GM21717 (cell line): ENCODE data around the gene HCRT.
"Not testable (repeated sequence)": the region's sequence is repeated elsewhere in the genome, so short reads cannot be mapped to it uniquely, and the experiment has no call there.

Source experiments
- ATAC-seq: cut with Tn5 transposase; IDR thresholded peaks from one replicate; pipeline ENCODE4 v1.9.1; 2021; ENCODE audit warnings: mild to moderate bottlenecking, moderate library complexity; ENCODE audit not compliant: unreplicated experiment

The HCRT gene

GRCh38 chr17:42184713-42185620 is at the start of gene HCRT:
Gene HCRT (minus strand): TSS chr17:42185452. CDS start chr17:42185365, 87 bp downstream.
- no peak for ATAC-seq

DNA sequence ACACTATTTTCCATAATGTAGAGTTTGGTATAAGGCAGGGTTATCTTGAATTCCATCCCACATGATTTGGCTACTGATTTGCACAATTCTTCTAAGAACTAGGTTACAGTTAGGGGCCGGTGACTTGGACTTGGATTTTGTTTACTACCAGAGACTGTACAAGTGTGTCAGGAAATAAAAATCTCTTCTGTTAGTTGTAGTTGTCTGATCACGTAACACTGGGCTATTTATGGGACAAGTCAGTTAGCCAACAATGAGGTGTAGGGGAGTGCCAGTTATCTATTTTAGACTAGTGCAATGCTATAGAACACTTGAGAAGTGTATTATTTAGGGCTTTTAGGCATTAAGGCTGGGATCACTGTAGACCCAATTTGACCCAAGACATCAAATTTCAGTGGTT is 48.7 kb upstream of the HCRT start:
- no peak for ATAC-seq

DNA sequence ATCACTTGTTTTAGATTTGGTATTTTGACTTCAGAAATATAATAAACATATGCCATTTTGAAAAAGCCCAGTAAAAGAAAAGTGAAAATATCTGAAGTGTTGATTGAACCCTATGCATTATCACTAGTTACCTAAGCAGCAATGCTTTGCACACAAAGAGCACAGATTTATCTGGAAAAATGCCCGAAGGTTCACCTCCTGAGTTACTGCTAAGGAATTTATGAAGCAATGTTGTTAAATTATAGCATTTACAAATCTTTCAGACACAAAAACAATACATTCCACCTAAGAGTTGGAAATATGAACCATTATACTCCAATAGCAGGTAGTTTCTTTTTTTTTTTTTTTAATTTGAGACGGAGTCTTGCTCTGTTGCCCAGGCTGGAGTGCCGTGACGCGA is 47.9 kb upstream of the HCRT start:
- no peak for ATAC-seq

DNA sequence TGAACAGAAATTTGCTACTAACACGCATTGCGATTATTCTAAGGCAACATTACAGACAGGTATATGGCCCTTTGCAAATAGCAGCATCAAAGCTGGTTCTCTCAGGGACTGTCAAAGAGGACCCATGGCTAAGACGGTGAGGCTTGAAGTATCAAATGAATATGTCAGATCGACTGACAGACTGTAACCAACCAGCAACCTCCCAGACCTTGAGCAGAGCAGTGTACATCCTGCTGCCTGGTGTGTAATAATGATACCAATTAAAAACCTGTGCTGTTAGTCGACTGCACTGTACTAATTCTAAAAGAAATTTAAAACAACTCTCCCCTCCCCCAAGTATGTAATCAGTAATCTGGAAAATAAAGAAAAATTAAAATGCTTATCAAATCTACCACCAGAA is 45.0 kb upstream of the HCRT start:
- no peak for ATAC-seq

- no peak for ATAC-seq
Observed at GRCh38 chr17:42227849-42228700, 42.8 kb upstream of the HCRT start.

GRCh38 chr17:42225646-42226045 is 40.4 kb upstream of the HCRT start:
- ATAC-seq: no peak

DNA sequence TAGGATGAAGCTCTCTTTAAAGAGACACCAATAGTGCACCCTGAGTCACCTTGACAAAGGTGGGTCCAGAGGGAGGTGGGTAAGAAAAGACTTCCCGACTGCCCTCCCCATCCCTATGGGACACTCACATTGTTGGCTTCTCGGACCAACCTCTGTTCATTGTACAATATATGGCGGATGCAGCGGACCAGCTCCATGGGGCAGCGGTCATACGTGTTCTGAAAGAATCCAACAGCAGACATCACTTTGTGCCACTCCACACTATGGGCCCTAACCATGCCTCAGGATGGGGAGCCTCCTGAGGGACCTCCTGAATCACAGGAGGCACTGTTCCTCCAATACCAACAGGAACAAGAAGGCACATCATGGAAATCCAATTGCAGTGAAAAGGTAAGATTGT is 39.4 kb upstream of the HCRT start:
- no peak for ATAC-seq

DNA sequence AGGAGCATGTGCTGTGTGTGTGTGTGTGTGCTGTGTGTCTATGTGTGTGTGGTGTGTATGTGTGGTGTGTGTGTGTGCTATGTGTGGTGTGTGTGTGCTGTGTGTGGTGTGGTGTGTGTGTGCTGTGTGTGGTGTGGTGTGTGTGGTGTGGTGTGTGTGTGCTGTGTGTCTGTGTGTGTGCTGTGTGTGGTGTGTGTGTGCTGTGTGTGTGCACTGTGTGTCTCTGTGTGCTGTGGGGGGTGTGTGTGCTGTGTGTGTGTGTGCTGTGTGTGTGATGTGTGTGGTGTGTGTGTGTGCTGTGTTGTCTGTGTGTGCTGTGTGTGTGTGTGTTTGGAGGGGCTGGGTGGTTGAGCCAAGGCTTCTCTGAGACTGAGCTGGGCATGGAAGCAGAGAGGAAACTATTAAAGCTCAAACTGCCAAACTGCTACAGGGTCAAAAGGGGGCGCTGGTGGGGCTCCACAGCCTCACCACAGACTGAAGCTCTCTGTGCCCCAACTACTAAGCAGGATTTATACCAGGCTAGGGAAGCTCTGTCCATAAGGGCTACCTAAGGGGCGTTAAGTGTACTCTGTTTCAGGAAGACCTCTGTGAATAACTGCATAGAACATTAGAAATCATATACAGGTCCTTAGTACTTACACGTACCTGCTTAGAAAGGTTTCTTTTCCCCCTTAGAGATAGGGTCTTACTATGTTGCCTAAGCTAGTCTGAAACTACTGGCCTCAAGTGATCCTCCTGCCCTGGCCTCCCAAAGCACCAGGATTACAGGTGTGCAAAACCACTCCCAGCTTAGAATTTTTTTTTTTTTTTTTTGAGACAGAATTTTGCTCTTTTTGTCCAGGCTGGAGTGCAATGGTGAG is 36.9 kb upstream of the HCRT start:
- ATAC-seq: no peak

DNA sequence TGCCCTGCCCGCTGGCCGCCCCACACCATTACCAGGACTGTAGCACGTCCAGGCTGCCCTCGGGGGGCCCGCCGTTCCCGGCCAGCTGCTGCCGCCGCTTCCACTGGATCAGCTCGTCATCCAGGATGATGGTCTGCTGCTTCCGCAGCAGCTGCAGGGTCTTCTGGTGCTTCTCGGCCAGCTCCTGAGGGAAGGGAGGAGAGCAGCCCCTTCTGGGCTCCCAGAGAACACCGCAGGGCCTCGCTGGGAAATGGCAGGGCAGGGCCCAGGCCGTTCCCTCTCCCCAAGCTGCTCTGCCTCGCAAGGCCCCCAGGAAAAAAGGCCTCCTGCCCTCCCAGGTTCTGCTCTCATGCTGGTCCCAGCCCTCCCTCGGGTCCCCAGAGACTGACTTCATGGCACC is 34.0 kb upstream of the HCRT start:
- not testable (repeated sequence) for ATAC-seq

DNA sequence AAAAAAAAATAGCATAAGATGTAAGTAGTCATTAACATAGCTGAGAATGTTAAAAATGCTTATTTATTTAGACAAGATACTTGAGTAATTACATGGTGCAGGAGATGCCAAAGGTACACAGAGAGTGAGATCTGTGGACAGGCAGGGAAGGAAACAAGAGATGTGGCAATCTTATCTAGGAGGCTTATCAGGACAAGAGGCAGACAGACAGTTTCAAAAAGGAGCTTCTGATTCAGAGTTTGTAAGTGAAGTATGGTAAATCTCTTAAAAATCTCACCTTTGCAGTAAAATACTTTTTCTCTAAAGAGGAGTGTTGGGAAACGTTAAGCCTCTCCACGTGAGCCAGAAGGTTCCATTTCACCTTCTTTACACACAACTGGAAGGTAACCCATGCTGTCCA is 28.9 kb upstream of the HCRT start:
- ATAC-seq: no peak

- no peak for ATAC-seq
Observed at GRCh38 chr17:42212382-42212781, 27.1 kb upstream of the HCRT start.

- not testable (repeated sequence) for ATAC-seq
Observed at GRCh38 chr17:42211921-42212341, 26.7 kb upstream of the HCRT start.

DNA sequence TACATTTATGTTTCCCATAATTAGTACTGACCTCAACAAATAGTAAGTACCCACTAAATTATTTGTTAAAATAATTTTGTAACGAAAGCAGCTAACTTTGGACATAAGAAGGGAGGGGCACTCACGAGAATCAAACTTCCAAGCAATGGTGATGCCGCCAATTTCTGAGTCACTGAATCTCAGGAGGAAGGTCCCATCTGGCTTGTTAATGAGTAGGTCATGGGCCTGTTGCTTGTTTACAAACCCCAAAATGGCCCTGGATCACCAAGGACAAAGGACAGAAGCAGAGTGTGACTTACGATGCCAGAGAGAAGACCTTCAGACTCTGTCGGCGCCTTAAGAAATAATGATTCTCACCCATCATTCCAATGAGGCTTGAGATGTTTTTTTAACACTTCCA is 24.8 kb upstream of the HCRT start:
- no peak for ATAC-seq

- not testable (repeated sequence) for ATAC-seq
Observed at GRCh38 chr17:42206153-42206612, 20.9 kb upstream of the HCRT start.

DNA sequence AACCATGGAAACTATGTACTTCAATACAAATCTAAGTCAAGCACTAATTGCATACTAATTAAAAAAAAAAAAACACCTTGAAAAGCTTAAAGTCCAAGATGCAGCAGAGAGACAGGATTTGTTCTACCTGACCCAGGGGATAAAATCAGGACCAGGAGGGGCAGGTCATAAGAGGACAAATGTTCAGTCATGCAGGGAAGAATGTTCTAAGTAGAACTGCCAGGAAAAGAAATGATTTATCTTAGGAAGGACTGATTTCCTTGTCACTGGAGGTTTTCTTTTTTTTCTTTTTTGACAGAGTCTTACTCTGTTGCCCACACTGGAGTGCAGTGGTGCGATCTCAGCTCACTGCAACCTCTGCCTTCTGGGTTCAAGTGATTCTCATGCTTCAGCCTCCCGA is 18.1 kb upstream of the HCRT start:
- ATAC-seq: no peak

DNA sequence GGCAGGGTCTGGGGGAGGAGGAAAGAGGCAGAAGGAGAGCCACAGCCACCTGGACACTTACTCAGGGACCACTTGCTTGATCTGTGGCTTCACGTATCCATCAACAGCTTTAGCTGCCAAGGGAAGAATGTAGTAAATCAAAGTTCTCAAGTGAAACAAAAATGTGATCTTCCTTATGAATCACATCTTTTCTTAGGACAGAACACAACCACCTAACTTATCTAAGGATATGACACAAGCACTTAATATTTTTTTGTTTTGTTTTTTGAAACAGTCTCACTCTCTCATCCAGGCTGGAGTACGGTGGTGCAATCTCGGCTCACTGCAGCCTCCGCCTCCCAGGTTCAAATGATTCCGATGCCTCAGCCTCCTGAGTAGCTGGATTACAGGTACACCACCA is 17.4 kb upstream of the HCRT start:
- no peak for ATAC-seq

- ATAC-seq: no peak
Observed at GRCh38 chr17:42202159-42202558, 16.9 kb upstream of the HCRT start.

DNA sequence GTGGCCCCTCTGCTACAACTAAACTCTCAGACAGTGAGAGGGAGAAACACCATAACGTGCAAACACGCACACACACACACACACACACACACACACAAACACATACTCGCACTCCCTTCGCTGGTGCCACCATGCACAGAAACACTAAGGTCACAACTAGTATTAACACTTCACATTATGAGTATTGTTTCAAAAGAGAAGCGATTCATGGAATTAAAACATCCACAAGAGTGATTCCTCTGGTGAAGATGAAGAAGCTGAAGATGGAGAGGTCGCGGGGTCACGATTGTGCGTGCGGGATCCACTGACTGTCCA is 16.2 kb upstream of the HCRT start:
- ATAC-seq: no peak

DNA sequence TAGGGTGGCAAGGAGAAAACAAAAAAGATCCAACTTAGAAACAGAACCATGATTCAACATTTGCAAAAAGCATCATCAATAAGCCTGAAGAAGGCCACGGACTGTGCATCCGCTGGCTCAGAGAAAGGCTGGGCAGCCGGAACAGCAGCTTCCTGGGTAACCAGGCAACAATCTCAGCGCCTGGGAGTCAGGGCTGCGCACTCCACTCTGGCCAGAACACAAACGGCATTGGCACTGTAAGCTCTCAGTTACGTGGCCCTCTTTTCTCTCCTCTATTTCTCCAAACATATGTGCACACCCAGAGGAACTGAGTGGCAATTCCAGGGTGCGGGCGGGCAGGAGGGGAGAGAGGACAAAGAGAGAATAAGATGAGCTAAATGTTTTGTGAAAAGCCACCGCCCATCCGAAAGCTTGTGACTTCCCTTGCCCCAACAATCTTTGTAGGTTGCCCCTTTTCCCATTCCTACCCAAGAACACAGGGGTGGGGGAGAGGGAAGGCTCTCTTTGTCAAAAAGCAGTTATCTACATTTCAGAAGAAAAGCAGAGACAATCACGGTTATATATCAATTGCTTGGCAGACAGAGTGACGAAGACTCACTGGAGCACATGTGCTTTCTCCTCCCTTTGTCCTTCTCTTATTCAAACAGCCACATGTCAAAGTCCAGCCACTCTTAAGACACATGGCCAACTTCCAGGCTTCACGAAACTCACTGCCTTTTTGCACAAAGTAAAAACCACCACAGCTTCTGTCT is 15.6 kb upstream of the HCRT start:
- no peak for ATAC-seq

GRCh38 chr17:42199416-42200011 is 14.3 kb upstream of the HCRT start:
- ATAC-seq: no peak
